Hepatocyte (in vitro differentiated cells): ENCODE data around the gene KCNQ2.

ENCODE experiments used
- EZH2 ChIP-seq: fragments of 200-600 bp; sonication (generic); IDR thresholded peaks from 2 replicates; pipeline ENCODE4 v1.6.1; 2016; ENCODE audit warnings: antibody characterized with exemption, mild to moderate bottlenecking, borderline replicate concordance
- EZH2phosphoT487 ChIP-seq: fragments of 200-600 bp; sonication (generic); IDR thresholded peaks from one replicate; pipeline ENCODE4 v1.6.1; 2018; ENCODE audit warnings: antibody characterized with exemption, mild to moderate bottlenecking, low read depth, moderate library complexity; ENCODE audit not compliant: unreplicated experiment, severe bottlenecking
- TF ChIP-seq, protein P1 (sequence below): fragments of 200-600 bp; sonication (generic); IDR thresholded peaks from 2 replicates; pipeline ENCODE4 v1.5.1; 2016; ENCODE audit warnings: antibody characterized with exemption, mild to moderate bottlenecking; ENCODE audit not compliant: poor library complexity

DNA sequence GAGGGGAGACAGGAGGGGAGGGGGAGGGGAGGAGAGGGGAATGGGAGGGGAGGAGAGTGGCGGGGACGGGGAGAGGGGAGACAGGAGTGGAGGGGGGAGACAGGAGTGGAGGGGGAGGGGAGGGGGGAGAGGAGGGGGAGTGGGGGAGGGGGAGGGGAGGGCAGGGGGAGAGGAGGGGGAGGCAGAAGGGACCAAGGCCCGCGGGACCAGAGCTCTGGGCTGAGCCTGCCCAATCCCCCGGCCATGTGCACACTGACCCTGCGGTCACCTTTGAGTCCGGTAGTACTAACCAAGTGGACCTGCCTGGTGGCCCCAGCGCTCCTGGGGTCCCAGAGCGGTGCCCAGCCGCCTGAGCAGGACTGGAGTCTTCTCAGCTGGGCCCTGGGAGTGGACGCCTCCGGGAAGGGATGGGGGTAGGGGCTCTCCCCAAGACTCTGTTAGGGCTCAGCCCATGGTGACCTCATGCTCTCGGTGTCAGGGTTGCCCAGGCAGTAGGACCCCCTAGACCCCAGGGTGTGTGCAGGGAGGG is 471 bp upstream of the KCNQ2 start:
- TF ChIP-seq, protein P1, sequence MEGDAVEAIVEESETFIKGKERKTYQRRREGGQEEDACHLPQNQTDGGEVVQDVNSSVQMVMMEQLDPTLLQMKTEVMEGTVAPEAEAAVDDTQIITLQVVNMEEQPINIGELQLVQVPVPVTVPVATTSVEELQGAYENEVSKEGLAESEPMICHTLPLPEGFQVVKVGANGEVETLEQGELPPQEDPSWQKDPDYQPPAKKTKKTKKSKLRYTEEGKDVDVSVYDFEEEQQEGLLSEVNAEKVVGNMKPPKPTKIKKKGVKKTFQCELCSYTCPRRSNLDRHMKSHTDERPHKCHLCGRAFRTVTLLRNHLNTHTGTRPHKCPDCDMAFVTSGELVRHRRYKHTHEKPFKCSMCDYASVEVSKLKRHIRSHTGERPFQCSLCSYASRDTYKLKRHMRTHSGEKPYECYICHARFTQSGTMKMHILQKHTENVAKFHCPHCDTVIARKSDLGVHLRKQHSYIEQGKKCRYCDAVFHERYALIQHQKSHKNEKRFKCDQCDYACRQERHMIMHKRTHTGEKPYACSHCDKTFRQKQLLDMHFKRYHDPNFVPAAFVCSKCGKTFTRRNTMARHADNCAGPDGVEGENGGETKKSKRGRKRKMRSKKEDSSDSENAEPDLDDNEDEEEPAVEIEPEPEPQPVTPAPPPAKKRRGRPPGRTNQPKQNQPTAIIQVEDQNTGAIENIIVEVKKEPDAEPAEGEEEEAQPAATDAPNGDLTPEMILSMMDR: no peak
- TF ChIP-seq EZH2phosphoT487 (no peak), EZH2 (no peak)
